LNCaP clone FGC (cell line): ENCODE results near the gene IRS1.

Source experiments
- DNase-seq: peaks from one replicate; pipeline ENCODE4 v3.0.0-alpha.2; 2011; ENCODE audit warnings: low read depth
- H3K4me3 ChIP-seq: 2 replicates; pipeline ENCODE4 v1.5.1; 2011; ENCODE audit warnings: mild to moderate bottlenecking, low read depth, low read length, control low read depth
- CTCF ChIP-seq: IDR thresholded peaks from 2 replicates; pipeline ENCODE4 v1.5.1; 2012; ENCODE audit warnings: mild to moderate bottlenecking; ENCODE audit not compliant: control insufficient read depth, insufficient read depth; ENCODE audit errors: extremely low read depth

Gene IRS1

GRCh38 chr2:226791056-226791486, 8.5 kb downstream of the IRS1 start:
- no peak for DNase-seq
- no peak for TF ChIP-seq CTCF
- H3K4me3 ChIP-seq: peak overlapping the region; percentile 57

- H3K4me3 ChIP-seq: no peak overlapping the region
- TF ChIP-seq CTCF: no peak
- no peak for DNase-seq
Measured at GRCh38 chr2:226790431-226790830, 9.2 kb downstream of the IRS1 start.

- TF ChIP-seq CTCF: no peak
- H3K4me3 ChIP-seq: no peak overlapping the region
- DNase-seq: no peak
Measured at GRCh38 chr2:226790011-226790410, 9.6 kb downstream of the IRS1 start.

GRCh38 chr2:226788881-226789490, 10.6 kb downstream of the IRS1 start:
- no peak overlapping the region for H3K4me3 ChIP-seq
- TF ChIP-seq CTCF: no peak
- no peak for DNase-seq

- no peak overlapping the region for H3K4me3 ChIP-seq
- no peak for TF ChIP-seq CTCF
- no peak for DNase-seq
Measured at GRCh38 chr2:226788064-226788463, 11.6 kb downstream of the IRS1 start.

- H3K4me3 ChIP-seq: no peak overlapping the region
- TF ChIP-seq CTCF: no peak
- DNase-seq: no peak
Measured at GRCh38 chr2:226783885-226784284, 15.7 kb downstream of the IRS1 start.

- H3K4me3 ChIP-seq: no peak overlapping the region
- DNase-seq: no peak
- TF ChIP-seq CTCF: no peak
Measured at GRCh38 chr2:226782092-226782713, 17.4 kb downstream of the IRS1 start.
